ENCODE data around the gene CBX5. TPM values are rescaled to one million over a fixed set of nuclear protein-coding genes. Genes with fewer than 3 reads are reported as not detected.

Gene CBX5
- total and polyA plus RNA-seq, 9 of the 15 experiments (the other 6 are each of a cell fraction or from before 2014, with no cell fraction given): 32.6 to 102 (median 59.2) TPM

DNA sequence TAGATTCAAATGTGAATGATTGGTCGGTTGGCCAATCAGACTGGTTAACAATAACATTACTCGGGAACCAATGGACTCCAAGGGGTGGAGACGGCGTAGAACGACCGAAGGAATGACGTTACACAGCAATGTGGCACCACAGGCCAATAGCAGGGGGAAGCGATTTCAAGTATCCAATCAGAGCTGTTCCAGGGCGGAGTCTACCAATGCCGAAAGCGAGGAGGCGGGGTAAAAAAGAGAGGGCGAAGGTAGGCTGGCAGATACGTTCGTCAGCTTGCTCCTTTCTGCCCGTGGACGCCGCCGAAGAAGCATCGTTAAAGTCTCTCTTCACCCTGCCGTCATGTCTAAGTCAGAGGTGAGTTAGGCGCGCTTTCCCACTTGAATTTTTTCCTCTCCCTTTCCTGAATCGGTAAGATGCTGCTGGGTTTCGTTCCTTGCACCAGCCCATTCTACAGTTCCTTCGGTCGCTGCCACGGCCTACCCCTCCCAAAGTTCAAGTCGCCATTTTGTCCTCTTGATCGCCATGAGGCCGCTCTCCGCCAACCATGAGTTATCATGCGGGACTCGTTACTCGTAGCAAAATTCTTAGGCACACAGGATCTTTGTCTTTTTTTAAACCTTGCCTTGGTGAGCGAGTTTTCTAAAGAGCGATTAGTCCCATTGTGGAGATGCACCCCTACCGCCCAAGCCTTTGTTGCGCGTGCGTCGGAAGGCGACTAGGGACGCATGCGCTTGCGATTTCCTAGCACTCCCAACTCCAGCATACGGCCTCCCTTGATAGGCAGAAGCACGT, 742 bp upstream of the CBX5 start, which contains the start of gene HNRNPA1 (continued):
- TF ChIP-seq, protein P1, sequence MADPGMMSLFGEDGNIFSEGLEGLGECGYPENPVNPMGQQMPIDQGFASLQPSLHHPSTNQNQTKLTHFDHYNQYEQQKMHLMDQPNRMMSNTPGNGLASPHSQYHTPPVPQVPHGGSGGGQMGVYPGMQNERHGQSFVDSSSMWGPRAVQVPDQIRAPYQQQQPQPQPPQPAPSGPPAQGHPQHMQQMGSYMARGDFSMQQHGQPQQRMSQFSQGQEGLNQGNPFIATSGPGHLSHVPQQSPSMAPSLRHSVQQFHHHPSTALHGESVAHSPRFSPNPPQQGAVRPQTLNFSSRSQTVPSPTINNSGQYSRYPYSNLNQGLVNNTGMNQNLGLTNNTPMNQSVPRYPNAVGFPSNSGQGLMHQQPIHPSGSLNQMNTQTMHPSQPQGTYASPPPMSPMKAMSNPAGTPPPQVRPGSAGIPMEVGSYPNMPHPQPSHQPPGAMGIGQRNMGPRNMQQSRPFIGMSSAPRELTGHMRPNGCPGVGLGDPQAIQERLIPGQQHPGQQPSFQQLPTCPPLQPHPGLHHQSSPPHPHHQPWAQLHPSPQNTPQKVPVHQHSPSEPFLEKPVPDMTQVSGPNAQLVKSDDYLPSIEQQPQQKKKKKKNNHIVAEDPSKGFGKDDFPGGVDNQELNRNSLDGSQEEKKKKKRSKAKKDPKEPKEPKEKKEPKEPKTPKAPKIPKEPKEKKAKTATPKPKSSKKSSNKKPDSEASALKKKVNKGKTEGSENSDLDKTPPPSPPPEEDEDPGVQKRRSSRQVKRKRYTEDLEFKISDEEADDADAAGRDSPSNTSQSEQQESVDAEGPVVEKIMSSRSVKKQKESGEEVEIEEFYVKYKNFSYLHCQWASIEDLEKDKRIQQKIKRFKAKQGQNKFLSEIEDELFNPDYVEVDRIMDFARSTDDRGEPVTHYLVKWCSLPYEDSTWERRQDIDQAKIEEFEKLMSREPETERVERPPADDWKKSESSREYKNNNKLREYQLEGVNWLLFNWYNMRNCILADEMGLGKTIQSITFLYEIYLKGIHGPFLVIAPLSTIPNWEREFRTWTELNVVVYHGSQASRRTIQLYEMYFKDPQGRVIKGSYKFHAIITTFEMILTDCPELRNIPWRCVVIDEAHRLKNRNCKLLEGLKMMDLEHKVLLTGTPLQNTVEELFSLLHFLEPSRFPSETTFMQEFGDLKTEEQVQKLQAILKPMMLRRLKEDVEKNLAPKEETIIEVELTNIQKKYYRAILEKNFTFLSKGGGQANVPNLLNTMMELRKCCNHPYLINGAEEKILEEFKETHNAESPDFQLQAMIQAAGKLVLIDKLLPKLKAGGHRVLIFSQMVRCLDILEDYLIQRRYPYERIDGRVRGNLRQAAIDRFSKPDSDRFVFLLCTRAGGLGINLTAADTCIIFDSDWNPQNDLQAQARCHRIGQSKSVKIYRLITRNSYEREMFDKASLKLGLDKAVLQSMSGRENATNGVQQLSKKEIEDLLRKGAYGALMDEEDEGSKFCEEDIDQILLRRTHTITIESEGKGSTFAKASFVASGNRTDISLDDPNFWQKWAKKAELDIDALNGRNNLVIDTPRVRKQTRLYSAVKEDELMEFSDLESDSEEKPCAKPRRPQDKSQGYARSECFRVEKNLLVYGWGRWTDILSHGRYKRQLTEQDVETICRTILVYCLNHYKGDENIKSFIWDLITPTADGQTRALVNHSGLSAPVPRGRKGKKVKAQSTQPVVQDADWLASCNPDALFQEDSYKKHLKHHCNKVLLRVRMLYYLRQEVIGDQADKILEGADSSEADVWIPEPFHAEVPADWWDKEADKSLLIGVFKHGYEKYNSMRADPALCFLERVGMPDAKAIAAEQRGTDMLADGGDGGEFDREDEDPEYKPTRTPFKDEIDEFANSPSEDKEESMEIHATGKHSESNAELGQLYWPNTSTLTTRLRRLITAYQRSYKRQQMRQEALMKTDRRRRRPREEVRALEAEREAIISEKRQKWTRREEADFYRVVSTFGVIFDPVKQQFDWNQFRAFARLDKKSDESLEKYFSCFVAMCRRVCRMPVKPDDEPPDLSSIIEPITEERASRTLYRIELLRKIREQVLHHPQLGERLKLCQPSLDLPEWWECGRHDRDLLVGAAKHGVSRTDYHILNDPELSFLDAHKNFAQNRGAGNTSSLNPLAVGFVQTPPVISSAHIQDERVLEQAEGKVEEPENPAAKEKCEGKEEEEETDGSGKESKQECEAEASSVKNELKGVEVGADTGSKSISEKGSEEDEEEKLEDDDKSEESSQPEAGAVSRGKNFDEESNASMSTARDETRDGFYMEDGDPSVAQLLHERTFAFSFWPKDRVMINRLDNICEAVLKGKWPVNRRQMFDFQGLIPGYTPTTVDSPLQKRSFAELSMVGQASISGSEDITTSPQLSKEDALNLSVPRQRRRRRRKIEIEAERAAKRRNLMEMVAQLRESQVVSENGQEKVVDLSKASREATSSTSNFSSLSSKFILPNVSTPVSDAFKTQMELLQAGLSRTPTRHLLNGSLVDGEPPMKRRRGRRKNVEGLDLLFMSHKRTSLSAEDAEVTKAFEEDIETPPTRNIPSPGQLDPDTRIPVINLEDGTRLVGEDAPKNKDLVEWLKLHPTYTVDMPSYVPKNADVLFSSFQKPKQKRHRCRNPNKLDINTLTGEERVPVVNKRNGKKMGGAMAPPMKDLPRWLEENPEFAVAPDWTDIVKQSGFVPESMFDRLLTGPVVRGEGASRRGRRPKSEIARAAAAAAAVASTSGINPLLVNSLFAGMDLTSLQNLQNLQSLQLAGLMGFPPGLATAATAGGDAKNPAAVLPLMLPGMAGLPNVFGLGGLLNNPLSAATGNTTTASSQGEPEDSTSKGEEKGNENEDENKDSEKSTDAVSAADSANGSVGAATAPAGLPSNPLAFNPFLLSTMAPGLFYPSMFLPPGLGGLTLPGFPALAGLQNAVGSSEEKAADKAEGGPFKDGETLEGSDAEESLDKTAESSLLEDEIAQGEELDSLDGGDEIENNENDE (IDR thresholded peaks at IDR 0.05; ENCODE audit: low read depth, low read length): no peak
- TF ChIP-seq DDX20 (tag; IDR thresholded peaks at IDR 0.05; ENCODE audit: low read depth) (no peak), KDM5B (IDR thresholded peaks at IDR 0.05; ENCODE audit: insufficient replicate concordance, low read depth, low read length) (peak; percentile 89), SIRT6 (IDR thresholded peaks at IDR 0.05; ENCODE audit: low read depth, low read length) (peak; percentile 22), BMI1 (IDR thresholded peaks at IDR 0.05; ENCODE audit: low read length) (no peak), CEBPG (CRISPR knock-in tag; IDR thresholded peaks at IDR 0.05) (peak; percentile 44; the same call in 1 of the 2 replicates), CEBPG (tag; conservative IDR thresholded peaks at IDR 0.05 in 1 of 2, IDR thresholded peaks at IDR 0.05 in 1 of 2) (peak in 1 of 2 experiments; percentile 89; a peak in 2 of 4 replicates), MBD2 (IDR thresholded peaks at IDR 0.05; ENCODE audit: borderline replicate concordance, low read depth) (peak; percentile 98)
- TF ChIP-seq, protein P2, sequence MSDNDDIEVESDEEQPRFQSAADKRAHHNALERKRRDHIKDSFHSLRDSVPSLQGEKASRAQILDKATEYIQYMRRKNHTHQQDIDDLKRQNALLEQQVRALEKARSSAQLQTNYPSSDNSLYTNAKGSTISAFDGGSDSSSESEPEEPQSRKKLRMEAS (CRISPR knock-in tag; IDR thresholded peaks at IDR 0.05): peak; percentile 86
- TF ChIP-seq, protein P3, sequence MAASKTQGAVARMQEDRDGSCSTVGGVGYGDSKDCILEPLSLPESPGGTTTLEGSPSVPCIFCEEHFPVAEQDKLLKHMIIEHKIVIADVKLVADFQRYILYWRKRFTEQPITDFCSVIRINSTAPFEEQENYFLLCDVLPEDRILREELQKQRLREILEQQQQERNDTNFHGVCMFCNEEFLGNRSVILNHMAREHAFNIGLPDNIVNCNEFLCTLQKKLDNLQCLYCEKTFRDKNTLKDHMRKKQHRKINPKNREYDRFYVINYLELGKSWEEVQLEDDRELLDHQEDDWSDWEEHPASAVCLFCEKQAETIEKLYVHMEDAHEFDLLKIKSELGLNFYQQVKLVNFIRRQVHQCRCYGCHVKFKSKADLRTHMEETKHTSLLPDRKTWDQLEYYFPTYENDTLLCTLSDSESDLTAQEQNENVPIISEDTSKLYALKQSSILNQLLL (CRISPR knock-in tag; IDR thresholded peaks at IDR 0.05; ENCODE audit: borderline replicate concordance): no peak
- TF ChIP-seq, protein P4, sequence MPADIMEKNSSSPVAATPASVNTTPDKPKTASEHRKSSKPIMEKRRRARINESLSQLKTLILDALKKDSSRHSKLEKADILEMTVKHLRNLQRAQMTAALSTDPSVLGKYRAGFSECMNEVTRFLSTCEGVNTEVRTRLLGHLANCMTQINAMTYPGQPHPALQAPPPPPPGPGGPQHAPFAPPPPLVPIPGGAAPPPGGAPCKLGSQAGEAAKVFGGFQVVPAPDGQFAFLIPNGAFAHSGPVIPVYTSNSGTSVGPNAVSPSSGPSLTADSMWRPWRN (IDR thresholded peaks at IDR 0.05; ENCODE audit: low read depth): no peak
